Ectodermal cell (in vitro differentiated cells): ENCODE measurements around the gene WDFY4.

Experiments
- H3K27ac ChIP-seq: 2 replicates; pipeline ENCODE4 v1.7.0; 2013; ENCODE audit warnings: mild to moderate bottlenecking, low read depth, low read length; ENCODE audit not compliant: insufficient read depth, poor library complexity, severe bottlenecking
- H3K27me3 ChIP-seq: 2 replicates; pipeline ENCODE4 v1.7.0; 2013; ENCODE audit warnings: mild to moderate bottlenecking, low read length; ENCODE audit not compliant: insufficient read depth, control insufficient read depth, poor library complexity, severe bottlenecking
- H3K36me3 ChIP-seq: one replicate; pipeline ENCODE4 v1.7.0; 2013; ENCODE audit warnings: low read length; ENCODE audit not compliant: control insufficient read depth, insufficient read depth
- H3K4me1 ChIP-seq: one replicate; pipeline ENCODE4 v1.7.0; 2013; ENCODE audit warnings: low read length; ENCODE audit not compliant: control insufficient read depth, insufficient read depth
- H3K4me3 ChIP-seq: 2 replicates; pipeline ENCODE4 v1.7.0; 2013; ENCODE audit warnings: low read depth, low read length, control low read depth; ENCODE audit not compliant: insufficient read depth
- H3K9me3 ChIP-seq: 2 replicates; pipeline ENCODE4 v1.7.0; 2013; ENCODE audit warnings: mild to moderate bottlenecking, low read length, moderate library complexity; ENCODE audit not compliant: control insufficient read depth
- whole genome bisulfite sequencing, 2 experiments: methylation state at CpG; one replicate each; pipeline ENCODE4 v1.1.7; 2013; ENCODE audit warnings: missing lambda C conversion rate in 2 of 2; 5-methylcytosine and 5-hydroxymethylcytosine counted together

WDFY4 gene

GRCh38 chr10:48655411-48656240, 29.0 kb upstream of the WDFY4 start:
- Histone ChIP-seq H3K9me3 (no peaks in the 10 kb centered on the region), H3K27me3 (peaks cover 18% of the 10 kb centered on the region), H3K4me3 (peak overlapping the region; percentile 43), H3K27ac (no peak overlapping the region), H3K4me1 (no peaks in the 10 kb centered on the region), H3K36me3 (no peaks in the 10 kb centered on the region)
- 62 to 63% methylated on average over 55 of the region's 55 CpGs for whole genome bisulfite sequencing, 2 experiments

DNA sequence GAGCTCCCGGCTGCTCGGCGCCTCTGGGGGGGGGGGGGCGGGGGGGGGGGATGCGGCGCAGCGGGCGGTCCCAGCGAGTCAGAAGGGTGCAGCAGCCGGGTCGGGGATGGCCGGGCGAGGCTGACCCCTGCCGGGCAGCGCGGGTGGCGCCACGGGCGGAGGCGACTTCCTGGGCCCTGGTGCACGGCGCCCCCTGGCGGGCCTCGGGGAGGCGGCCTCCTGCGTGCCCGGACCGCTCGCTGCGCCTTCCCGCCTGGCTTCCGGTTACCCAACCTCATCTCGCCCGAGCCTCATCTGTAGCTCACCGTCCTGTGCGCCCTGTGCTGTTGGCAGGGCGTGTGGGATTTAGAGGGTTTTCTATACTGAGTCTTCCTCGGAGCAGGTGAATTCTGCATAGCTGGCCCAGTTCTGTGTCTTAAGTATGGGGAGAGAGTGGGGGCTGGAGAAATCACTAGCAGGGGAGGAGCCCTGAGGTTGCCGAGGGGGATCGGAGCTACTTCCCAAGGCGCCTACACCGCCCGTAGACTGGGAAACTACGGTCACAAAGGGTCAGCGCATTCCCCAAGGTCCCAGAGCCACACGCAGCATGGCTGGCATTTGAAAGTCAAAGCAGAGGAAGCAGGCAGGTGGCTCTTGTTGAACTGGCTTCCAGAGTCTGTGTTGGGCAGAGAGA, 28.3 kb upstream of the WDFY4 start:
- Histone ChIP-seq H3K9me3 (no peaks in the 10 kb centered on the region), H3K4me3 (peak overlapping the region; percentile 43), H3K27me3 (peaks cover 18% of the 10 kb centered on the region), H3K4me1 (no peaks in the 10 kb centered on the region), H3K36me3 (no peaks in the 10 kb centered on the region), H3K27ac (no peak overlapping the region)
- WGBS, 2 experiments, result 3% methylated on average over 45 of the region's 46 CpGs

DNA sequence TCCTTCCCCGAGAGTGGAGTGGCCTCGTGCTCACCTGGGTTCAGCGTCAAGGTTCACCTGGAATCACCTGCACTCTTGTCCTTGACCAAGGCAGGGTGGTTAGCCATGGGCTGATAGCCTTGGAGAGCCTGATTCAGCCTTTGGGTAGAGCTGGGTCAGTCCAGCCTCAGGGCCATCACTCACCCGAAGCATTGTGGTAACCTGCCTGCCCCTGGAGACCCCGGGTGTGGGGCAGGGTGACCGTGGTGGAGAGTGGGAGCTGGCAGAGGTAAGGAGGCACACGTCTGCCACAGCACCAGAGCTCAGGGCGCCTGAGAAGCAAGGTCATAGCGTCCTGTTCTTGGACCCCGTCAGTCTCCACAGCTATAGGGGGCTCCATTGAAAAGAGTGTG, 27.8 kb upstream of the WDFY4 start:
- Histone ChIP-seq H3K9me3 (no peaks in the 10 kb centered on the region), H3K4me3 (no peak overlapping the region), H3K27me3 (peaks cover 18% of the 10 kb centered on the region), H3K4me1 (no peaks in the 10 kb centered on the region), H3K36me3 (no peaks in the 10 kb centered on the region), H3K27ac (no peak overlapping the region)
- WGBS, 2 experiments, result 71 to 73% methylated on average over 10 of the region's 10 CpGs

DNA sequence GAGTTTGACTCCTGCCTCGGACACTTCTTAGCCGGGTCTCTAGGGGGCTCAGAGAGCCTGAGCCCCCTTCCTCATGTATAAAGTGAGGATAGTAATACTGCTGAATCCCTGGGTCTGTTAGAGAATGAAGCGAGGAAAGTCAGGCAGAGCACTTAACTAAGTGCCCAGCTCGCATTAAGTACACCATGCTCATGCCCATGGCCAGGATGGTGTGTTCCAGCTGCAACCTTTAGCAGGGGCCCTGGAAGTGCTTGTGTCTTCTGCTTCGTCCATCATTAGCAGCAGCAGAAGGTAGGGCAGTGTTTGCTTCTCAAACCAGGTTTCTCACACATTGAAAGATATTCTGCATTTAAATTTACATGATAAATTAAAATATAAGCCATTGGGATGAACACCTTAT, 27.3 kb upstream of the WDFY4 start:
- 75 to 77% methylated on average over 5 of the region's 5 CpGs for WGBS, 2 experiments
- H3K27me3 ChIP-seq, result peaks cover 18% of the 10 kb centered on the region

GRCh38 chr10:48658243-48658974, 26.3 kb upstream of the WDFY4 start:
- H3K36me3 ChIP-seq, result no peaks in the 10 kb centered on the region
- no peak overlapping the region for H3K4me3 ChIP-seq
- WGBS, 2 experiments, result 50 to 53% methylated on average over 19 of the region's 19 CpGs
- H3K9me3 ChIP-seq, result no peaks in the 10 kb centered on the region
- H3K4me1 ChIP-seq, result no peaks in the 10 kb centered on the region
- H3K27ac ChIP-seq, result no peak overlapping the region
- peaks cover 18% of the 10 kb centered on the region for H3K27me3 ChIP-seq

More for the DNA sequence above, 27.3 kb upstream of the WDFY4 start:
- Histone ChIP-seq H3K4me3 (no peak overlapping the region), H3K4me1 (no peaks in the 10 kb centered on the region), H3K9me3 (no peaks in the 10 kb centered on the region), H3K36me3 (no peaks in the 10 kb centered on the region), H3K27ac (no peak overlapping the region)

DNA sequence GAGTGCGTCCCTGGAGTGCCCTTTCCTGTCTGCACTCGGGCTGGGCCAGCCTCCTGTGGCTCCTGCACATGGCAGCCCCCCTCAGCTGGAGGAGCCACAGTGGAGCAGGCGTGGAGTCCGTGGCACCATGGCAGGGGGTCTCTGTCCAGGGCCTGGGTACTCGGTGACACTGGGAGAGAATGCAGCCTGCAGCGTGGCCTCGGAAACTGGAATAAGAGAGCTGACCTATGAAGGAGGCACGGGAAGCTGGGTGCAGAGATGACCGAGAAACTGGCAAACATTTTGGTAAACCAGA, 25.8 kb upstream of the WDFY4 start:
- WGBS, 2 experiments, result 83 to 85% methylated on average over 9 of the region's 9 CpGs
- H3K27me3 ChIP-seq, result peaks cover 18% of the 10 kb centered on the region

DNA sequence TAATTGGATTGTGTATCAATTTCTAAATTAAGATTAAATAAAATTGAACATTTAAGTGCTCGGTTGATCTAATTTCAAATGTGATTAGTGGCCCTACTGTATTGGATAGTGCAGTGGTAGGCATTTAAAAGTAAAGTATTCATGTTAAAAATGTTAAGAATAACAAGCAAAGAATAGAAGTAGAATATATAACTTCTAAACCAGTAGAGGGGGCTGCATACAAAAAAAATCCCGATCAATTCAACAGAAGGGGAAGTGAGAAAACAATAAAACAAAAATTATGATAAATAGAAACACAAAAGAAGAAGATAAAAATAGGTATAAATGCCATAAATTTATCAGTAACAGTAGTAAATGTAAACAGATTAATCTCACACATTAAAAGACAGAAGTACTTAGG, 24.9 kb upstream of the WDFY4 start:
- 33% methylated on average over 1 of the region's 2 CpGs; no CpG with 5 or more reads in 1 of the 2 experiments for WGBS, 2 experiments
- H3K27me3 ChIP-seq, result peaks cover 18% of the 10 kb centered on the region
- H3K27ac ChIP-seq, result no peak overlapping the region
- no peak overlapping the region for H3K4me3 ChIP-seq
- no peaks in the 10 kb centered on the region for H3K4me1 ChIP-seq
- H3K9me3 ChIP-seq, result no peaks in the 10 kb centered on the region
- H3K36me3 ChIP-seq, result no peaks in the 10 kb centered on the region

More for the DNA sequence above, 25.8 kb upstream of the WDFY4 start:
- Histone ChIP-seq H3K36me3 (no peaks in the 10 kb centered on the region), H3K27ac (no peak overlapping the region), H3K4me1 (no peaks in the 10 kb centered on the region), H3K4me3 (no peak overlapping the region), H3K9me3 (no peaks in the 10 kb centered on the region)

DNA sequence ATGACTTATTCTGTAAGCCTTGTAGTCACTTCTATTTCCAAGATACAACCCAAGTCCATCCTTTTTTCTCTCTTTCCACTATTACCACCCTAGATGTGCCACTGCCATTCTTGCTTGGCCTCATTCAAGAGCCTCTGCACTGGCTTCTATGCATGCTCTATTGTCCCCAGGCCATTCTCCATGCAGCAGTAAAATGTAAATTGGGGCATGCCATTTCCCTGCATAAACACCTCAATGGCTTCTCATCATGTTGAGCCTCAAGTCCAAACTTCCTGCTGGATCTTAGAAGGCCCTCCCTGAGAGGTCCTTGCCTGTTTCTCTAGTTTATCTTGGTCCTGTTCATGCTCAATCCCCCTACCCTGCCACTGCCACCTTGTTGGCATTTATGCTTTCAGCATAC, 23.2 kb upstream of the WDFY4 start:
- Histone ChIP-seq H3K4me3 (no peak overlapping the region), H3K9me3 (no peaks in the 10 kb centered on the region), H3K27me3 (peaks cover 8% of the 10 kb centered on the region), H3K27ac (no peak overlapping the region), H3K4me1 (no peaks in the 10 kb centered on the region), H3K36me3 (no peaks in the 10 kb centered on the region)

DNA sequence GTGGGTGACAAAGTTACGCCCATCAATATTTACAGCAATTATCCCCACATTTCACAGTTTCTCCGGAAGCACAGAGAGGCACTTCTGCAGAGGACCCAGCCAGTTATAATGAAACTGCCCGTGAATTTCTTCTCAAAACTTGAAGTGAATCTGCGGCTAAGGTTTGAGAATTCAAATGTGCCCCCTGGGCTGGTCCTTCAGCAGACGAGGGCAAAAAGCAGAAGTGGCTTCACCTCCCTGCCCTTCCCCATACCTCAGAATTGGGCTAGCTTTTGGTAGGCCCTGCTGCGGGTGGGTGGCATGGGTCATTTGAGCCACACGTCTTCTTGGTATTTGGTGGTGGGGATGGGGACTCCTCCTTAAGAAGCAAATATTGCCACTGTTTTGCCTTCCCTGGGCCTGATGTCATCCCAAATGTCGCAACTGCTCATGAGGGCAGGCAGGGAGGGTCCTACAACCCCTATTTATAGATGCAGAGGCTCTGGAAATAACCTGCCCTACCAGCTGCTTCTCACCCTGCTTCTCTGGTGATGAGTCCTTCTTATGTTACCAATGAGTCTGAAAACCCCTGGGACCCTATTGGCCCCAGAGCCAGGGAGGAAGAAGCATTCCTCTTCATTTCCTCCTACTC, 16.6 kb upstream of the WDFY4 start:
- 87 to 90% methylated on average over 8 of the region's 8 CpGs for WGBS, 2 experiments
- peaks cover 11% of the 10 kb centered on the region for H3K4me1 ChIP-seq
- no peak overlapping the region for H3K4me3 ChIP-seq
- H3K9me3 ChIP-seq, result no peaks in the 10 kb centered on the region
- no peak overlapping the region for H3K27ac ChIP-seq
- H3K27me3 ChIP-seq, result no peaks in the 10 kb centered on the region
- no peaks in the 10 kb centered on the region for H3K36me3 ChIP-seq
